Right lobe of liver (tissue), 6 donors: Measurements from ENCODE around the gene MRPL2. TPM values are rescaled to one million over a fixed set of nuclear protein-coding genes. Genes with fewer than 3 reads are reported as not detected.
"Not testable (repeated sequence)": the region's sequence is repeated elsewhere in the genome, so short reads cannot be mapped to it uniquely, and the experiment has no call there.

Source experiments
- ATAC-seq, 4 donors: fragments of 200-7000 bp; cut with Tn5 transposase; one replicate each; pipeline ENCODE4 v1.9.1; 2020; ENCODE audit warnings: mild to moderate bottlenecking in 4 of 4, moderate library complexity in 4 of 4
- DNase-seq, 3 donors: peaks; one replicate each; pipeline ENCODE4 v3.0.0-alpha.2; 2020
- H3K27ac ChIP-seq, 3 donors: fragments of 200-600 bp; one replicate each; pipeline ENCODE4 v1.8.0; 2022
- H3K27me3 ChIP-seq, 2 donors: fragments of 200-600 bp; one replicate each; pipeline ENCODE4 v1.8.0; 2022
- H3K36me3 ChIP-seq, 4 donors: fragments of 200-600 bp; sonication (generic) in 1 of 4; one replicate each; pipeline versions ENCODE4 v1.5.1 to v1.8.0; 2017 to 2022; ENCODE audit warnings: control low read depth in 1 of 4
- H3K4me1 ChIP-seq, 4 donors: fragments of 200-600 bp; sonication (generic) in 1 of 4; one replicate each; pipeline versions ENCODE4 v1.5.1 to v1.8.0; 2017 to 2022; ENCODE audit warnings: control low read depth in 1 of 4
- H3K4me3 ChIP-seq, 3 donors: fragments of 200-600 bp; one replicate each; pipeline ENCODE4 v1.8.0; 2022
- H3K9me3 ChIP-seq, 4 donors: fragments of 200-600 bp; sonication (generic) in 1 of 4; one replicate each; pipeline versions ENCODE4 v1.5.1 to v1.8.0; 2017 to 2022; ENCODE audit warnings: control low read depth in 1 of 4
- POLR2A ChIP-seq: fragments of 450-650 bp; IDR thresholded peaks from one replicate; pipeline ENCODE4 v1.6.1; 2017; ENCODE audit warnings: antibody characterized with exemption, mild to moderate bottlenecking
- WGBS: methylation state at CpG from one replicate; pipeline ENCODE4 v1.1.6; 2018; ENCODE audit warnings: low coverage, low lambda C conversion rate; ENCODE audit not compliant: insufficient coverage; ENCODE audit errors: missing lambda C conversion rate; 5-methylcytosine and 5-hydroxymethylcytosine counted together
- intact Hi-C, 2 donors: fragments of 100-400 bp; cut with DNase I; formaldehyde crosslinking; loops; one replicate each; pipeline versions ENCODE4 v1.11.2 to v1.14.1; 2022
- total RNA-seq, 6 experiments: library from RNA; depleted of rRNA in 2 of 6; stranded (reverse); fragments of >200 nt in 2 of 6; fragmentation: NEBNext Ultra II Directional in 3 of 6; extraction: Animal tissue kit (Norgen Biotek cat#: 25700) in 3 of 6; gene quantifications; one replicate each; pipeline versions ENCODE4 v1.1.0 to v1.2.4, GENCODE V29; 2016 to 2023
- TF ChIP-seq, protein P1 (sequence below), 4 donors: fragments of 200-600 bp in 3 of 4; fragments of 450-650 bp in 1 of 4; IDR thresholded peaks; one replicate each; pipeline versions ENCODE4 v1.5.1 to v1.8.0; 2016 to 2022; ENCODE audit warnings: antibody characterized with exemption in 4 of 4, mild to moderate bottlenecking in 2 of 4
- donor health status: DM: no; HTN: yes; CAD: no.
- donor health status: DM: no; HTN: no; CAD: no.
- donor health status: DM: no; HTN: no; CAD: no.
- donor health status: DM: no; HTN: yes; CAD: no.
- donor health status: DM: no; HTN: yes; CAD: no.

The MRPL2 gene
- total RNA-seq, 6 experiments from 2014 or later = 41.6 to 63.1 (median 60.4) TPM

DNA sequence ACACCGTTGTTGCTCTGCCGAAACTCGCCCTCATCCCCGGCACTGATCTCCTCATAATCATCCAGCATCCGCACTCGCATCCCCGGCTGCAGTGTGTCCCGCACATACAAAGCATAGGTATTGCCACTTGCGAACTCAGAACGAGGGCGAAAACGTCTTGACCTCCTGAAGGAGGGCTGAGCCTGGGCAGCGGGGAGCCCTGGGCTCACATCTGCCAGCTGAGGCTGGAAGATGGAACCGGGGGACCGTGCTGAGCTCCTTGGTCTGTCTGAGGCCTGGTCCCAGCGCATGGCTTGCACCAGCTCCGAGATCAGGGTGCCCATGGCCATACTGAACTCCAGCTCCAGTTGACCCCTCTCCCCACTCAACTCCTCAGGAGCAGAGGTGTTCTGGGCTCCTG lies 8.3 kb downstream of the MRPL2 start:
- H3K9me3 ChIP-seq = no peaks in the 10 kb centered on the region
- no peak overlapping the region for H3K4me3 ChIP-seq
- no peaks in the 10 kb centered on the region for H3K27me3 ChIP-seq
- H3K36me3 ChIP-seq = peaks cover 0 to 34% (median 18%) of the 10 kb centered on the region in 4 donors
- 82% methylated on average over 6 of the region's 17 CpGs for WGBS
- no peak for TF ChIP-seq POLR2A
- TF ChIP-seq, protein P1, sequence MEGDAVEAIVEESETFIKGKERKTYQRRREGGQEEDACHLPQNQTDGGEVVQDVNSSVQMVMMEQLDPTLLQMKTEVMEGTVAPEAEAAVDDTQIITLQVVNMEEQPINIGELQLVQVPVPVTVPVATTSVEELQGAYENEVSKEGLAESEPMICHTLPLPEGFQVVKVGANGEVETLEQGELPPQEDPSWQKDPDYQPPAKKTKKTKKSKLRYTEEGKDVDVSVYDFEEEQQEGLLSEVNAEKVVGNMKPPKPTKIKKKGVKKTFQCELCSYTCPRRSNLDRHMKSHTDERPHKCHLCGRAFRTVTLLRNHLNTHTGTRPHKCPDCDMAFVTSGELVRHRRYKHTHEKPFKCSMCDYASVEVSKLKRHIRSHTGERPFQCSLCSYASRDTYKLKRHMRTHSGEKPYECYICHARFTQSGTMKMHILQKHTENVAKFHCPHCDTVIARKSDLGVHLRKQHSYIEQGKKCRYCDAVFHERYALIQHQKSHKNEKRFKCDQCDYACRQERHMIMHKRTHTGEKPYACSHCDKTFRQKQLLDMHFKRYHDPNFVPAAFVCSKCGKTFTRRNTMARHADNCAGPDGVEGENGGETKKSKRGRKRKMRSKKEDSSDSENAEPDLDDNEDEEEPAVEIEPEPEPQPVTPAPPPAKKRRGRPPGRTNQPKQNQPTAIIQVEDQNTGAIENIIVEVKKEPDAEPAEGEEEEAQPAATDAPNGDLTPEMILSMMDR (IDR thresholded peaks at IDR 0.05) = no peak
- DNase-seq = no peak
- peaks cover 0 to 3% (median 0%) of the 10 kb centered on the region in 4 donors for H3K4me1 ChIP-seq
- H3K27ac ChIP-seq = no peak overlapping the region
- intact Hi-C loops = no loop called here
- no peak for ATAC-seq

GRCh38 chr6:43047998-43048397 lies 11.2 kb downstream of the MRPL2 start:
- Histone ChIP-seq H3K27me3 (no peaks in the 10 kb centered on the region), H3K4me3 (no peak overlapping the region), H3K9me3 (no peaks in the 10 kb centered on the region), H3K36me3 (peaks cover 0 to 32% (median 17%) of the 10 kb centered on the region in 4 donors), H3K4me1 (peaks cover 0 to 3% (median 0%) of the 10 kb centered on the region in 4 donors), H3K27ac (no peak overlapping the region)
- no peak for DNase-seq
- 100% methylated on average over 4 of the region's 7 CpGs for WGBS
- intact Hi-C loops = loop anchor here in 1 of 2 donors (10.0 kb wide), 1 partner anchor 143 kb away; no protein-coding TSS in a partner anchor
- no peak for TF ChIP-seq POLR2A
- TF ChIP-seq, protein P1 (IDR thresholded peaks at IDR 0.05) = no peak
- ATAC-seq = no peak

DNA sequence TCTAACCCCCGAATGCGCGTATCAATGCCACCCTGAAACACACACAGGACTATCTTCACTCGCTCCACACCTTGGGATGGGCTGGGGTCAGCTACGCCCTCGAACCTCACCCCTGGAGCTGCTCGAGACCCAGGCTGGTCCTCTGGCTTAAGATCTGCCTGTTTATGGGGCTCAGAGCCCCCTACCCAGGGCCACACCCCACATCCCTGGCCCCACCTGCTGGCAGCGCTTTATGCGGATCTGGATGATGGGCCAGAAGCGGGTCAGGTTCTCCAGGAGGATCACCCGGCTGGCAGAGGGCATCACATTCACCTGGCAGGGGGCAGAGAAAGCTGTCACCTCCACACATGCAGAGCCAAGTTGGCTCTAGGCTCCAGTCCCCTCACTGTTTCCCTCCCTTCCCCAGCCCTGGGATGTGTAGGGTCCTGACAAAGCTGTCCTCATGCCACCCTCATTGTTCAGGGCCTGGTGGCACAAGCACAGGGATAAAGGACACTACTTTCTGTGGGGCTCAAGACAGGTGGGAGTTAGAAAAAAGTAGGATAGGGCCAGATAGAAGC lies 13.8 kb downstream of the MRPL2 start:
- H3K27ac ChIP-seq = no peak overlapping the region
- peaks cover 0 to 43% (median 25%) of the 10 kb centered on the region in 4 donors for H3K36me3 ChIP-seq
- no peaks in the 10 kb centered on the region for H3K4me1 ChIP-seq
- no peaks in the 10 kb centered on the region for H3K27me3 ChIP-seq
- intact Hi-C loops = loop anchor here in 1 of 2 donors (10.0 kb wide), 1 partner anchor 141 kb away; no protein-coding TSS in a partner anchor
- no peak for DNase-seq
- TF ChIP-seq, protein P1 (IDR thresholded peaks at IDR 0.05) = no peak
- no peak for TF ChIP-seq POLR2A
- WGBS = 84% methylated on average over 5 of the region's 11 CpGs
- no peaks in the 10 kb centered on the region for H3K9me3 ChIP-seq
- H3K4me3 ChIP-seq = no peak overlapping the region
- no peak for ATAC-seq

DNA sequence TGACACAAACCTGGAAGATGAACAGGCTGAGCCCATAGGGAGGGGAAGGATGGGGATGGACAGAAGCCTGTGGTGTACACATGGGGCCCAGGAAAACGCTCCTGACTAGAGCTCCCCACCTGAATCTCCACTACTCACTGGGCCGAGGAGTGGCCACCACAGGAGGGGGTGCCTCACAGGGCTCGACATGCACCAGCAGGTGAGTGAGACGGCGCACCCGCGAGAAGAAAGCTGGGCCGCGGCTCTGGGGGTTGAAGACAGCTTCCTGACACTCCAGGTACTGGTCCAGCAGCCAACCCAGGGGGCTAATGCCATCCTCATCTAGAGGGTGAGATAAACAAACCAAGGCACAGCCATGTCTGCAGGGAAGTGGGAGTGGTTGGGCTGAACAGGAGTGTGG lies 15.9 kb downstream of the MRPL2 start:
- TF ChIP-seq, protein P1 (IDR thresholded peaks at IDR 0.05) = no peak
- no peak for TF ChIP-seq POLR2A
- H3K4me3 ChIP-seq = no peak overlapping the region
- H3K27ac ChIP-seq = no peak overlapping the region
- no peaks in the 10 kb centered on the region for H3K4me1 ChIP-seq
- no peaks in the 10 kb centered on the region for H3K9me3 ChIP-seq
- peaks cover 0 to 38% (median 19%) of the 10 kb centered on the region in 4 donors for H3K36me3 ChIP-seq
- DNase-seq (no peak), ATAC-seq (no peak)
- WGBS = 93% methylated on average over 5 of the region's 9 CpGs
- intact Hi-C loops = loop anchor here in 1 of 2 donors (10.0 kb wide), 1 partner anchor 139 kb away; no protein-coding TSS in a partner anchor
- H3K27me3 ChIP-seq = no peaks in the 10 kb centered on the region

DNA sequence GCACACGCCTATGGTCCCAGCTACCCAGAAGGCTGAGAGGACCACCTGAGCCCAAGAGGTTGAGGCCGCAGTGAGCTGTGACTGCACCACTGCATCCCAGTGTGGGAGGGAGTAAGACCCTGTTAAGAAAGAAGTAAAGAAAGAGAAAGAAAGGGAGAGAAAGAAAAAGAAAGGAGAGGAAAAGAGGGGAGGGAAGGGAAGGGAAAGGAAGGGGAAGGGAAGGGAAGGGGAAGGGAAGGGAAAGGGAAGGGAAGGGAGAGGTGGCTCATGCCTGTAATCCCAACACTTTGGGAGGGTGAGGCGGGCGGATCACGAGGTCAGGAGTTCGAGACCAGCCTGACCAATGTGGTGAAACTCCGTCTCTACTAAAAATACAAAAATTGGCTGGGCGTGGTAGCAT lies 17.8 kb downstream of the MRPL2 start:
- not testable (repeated sequence) for H3K4me1 ChIP-seq, H3K9me3 ChIP-seq, H3K4me3 ChIP-seq, H3K27me3 ChIP-seq, H3K27ac ChIP-seq, ATAC-seq, DNase-seq
- intact Hi-C loops = loop anchor here in 1 of 2 donors (10.0 kb wide), 1 partner anchor 137 kb away; no protein-coding TSS in a partner anchor
- peaks cover 0 to 25% (median 14%) of the 10 kb centered on the region in 4 donors for H3K36me3 ChIP-seq
- WGBS = 93% methylated on average over 5 of the region's 8 CpGs
